Chondrocyte (in vitro differentiated cells): ENCODE results near the gene CEP120. TPM values are rescaled to one million over a fixed set of nuclear protein-coding genes. Genes with fewer than 3 reads are reported as not detected.

ENCODE experiments used
- DNase-seq: peaks from one replicate; pipeline ENCODE4 v3.0.0; 2021; ENCODE audit warnings: mixed read lengths, low spot score
- H3K27ac Mint-ChIP-seq: one replicate; pipeline ENCODE4 v1.8.0; 2021; ENCODE audit warnings: mild to moderate bottlenecking, moderate library complexity, mixed read lengths; ENCODE audit not compliant: unreplicated experiment
- H3K27me3 Mint-ChIP-seq: 2 replicates; pipeline ENCODE4 v1.8.0; 2021; ENCODE audit warnings: low read depth, mixed read lengths
- H3K36me3 Mint-ChIP-seq: 2 replicates; pipeline ENCODE4 v1.8.0; 2021; ENCODE audit warnings: low read depth, mixed read lengths
- H3K4me1 Mint-ChIP-seq: 2 replicates; pipeline ENCODE4 v1.8.0; 2021; ENCODE audit warnings: low read depth, mild to moderate bottlenecking, mixed read lengths
- H3K4me3 Mint-ChIP-seq: one replicate; pipeline ENCODE4 v1.8.0; 2021; ENCODE audit warnings: mild to moderate bottlenecking, moderate library complexity, mixed read lengths; ENCODE audit not compliant: unreplicated experiment
- H3K9me3 Mint-ChIP-seq: 2 replicates; pipeline ENCODE4 v1.8.0; 2021; ENCODE audit warnings: low read depth, mixed read lengths
- total RNA-seq: library from RNA; stranded (reverse); gene quantifications from 3 replicates; pipeline ENCODE4 v1.2.1, GENCODE V29; 2021
- TF ChIP-seq, protein P1 (sequence below): fragments of 200-600 bp; sonication (generic); IDR thresholded peaks from 2 replicates; pipeline ENCODE4 v1.5.0; 2021; ENCODE audit warnings: antibody characterized with exemption, mild to moderate bottlenecking, moderate library complexity

Gene CEP120
- total RNA-seq, 1 donor from 2014 or later, result 21.1 TPM

DNA sequence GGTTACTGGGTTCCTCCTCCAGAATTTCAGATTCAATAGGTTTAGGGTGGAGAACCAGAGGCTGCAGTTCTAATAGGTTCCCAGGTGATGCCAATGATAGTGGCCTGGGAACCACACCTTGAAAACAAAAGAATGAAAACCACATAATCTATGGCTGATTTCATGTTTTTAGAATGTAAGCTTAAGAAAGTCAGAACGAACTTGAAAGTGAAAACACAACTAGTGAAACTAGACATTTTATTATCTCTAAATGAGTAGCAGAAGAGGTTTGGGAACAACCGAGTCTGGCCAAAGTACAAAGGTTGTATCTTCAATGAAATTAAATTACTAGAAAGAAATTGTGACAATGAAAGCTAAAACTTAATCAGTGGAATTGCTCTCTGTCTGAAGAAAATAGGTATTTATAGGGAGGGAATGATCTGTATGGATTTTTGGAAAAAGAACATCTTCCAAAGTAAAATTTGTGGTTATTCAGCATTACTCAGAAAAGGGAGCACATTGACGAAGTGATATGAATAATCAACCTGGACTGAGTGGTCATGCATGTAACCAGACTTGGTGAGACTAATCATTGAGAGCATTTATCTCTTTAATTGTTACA lies 24.9 kb upstream of the CEP120 start:
- Mint-ChIP-seq H3K4me3 (no peak overlapping the region), H3K4me1 (no peaks in the 10 kb centered on the region), H3K36me3 (no peaks in the 10 kb centered on the region), H3K27ac (no peak overlapping the region), H3K27me3 (peaks cover 2% of the 10 kb centered on the region), H3K9me3 (no peaks in the 10 kb centered on the region)
- TF ChIP-seq, protein P1, sequence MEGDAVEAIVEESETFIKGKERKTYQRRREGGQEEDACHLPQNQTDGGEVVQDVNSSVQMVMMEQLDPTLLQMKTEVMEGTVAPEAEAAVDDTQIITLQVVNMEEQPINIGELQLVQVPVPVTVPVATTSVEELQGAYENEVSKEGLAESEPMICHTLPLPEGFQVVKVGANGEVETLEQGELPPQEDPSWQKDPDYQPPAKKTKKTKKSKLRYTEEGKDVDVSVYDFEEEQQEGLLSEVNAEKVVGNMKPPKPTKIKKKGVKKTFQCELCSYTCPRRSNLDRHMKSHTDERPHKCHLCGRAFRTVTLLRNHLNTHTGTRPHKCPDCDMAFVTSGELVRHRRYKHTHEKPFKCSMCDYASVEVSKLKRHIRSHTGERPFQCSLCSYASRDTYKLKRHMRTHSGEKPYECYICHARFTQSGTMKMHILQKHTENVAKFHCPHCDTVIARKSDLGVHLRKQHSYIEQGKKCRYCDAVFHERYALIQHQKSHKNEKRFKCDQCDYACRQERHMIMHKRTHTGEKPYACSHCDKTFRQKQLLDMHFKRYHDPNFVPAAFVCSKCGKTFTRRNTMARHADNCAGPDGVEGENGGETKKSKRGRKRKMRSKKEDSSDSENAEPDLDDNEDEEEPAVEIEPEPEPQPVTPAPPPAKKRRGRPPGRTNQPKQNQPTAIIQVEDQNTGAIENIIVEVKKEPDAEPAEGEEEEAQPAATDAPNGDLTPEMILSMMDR, result no peak
- DNase-seq, result no peak

DNA sequence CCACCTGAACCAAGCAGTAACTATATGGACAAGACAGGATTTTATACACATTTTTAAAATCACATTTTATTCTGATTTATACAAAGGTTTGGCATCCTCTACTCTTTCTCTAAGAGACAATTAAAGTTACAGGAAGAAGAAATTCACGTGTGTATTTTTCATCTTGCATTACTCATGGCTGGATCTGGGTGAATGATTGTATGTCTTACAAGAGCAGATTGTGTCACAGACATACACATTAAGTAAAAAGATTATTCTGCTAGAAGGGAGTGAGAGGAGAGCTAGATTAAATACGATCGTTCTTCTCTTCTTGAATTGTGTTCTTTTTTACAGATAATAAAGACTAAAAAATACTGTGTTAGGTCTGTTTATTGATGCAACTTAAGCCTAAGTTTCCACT lies 20.8 kb upstream of the CEP120 start:
- Mint-ChIP-seq H3K27me3 (peaks cover 2% of the 10 kb centered on the region), H3K4me3 (no peak overlapping the region), H3K36me3 (no peaks in the 10 kb centered on the region), H3K9me3 (no peaks in the 10 kb centered on the region), H3K27ac (no peak overlapping the region), H3K4me1 (no peaks in the 10 kb centered on the region)
- no peak for DNase-seq
- TF ChIP-seq, protein P1, result no peak

DNA sequence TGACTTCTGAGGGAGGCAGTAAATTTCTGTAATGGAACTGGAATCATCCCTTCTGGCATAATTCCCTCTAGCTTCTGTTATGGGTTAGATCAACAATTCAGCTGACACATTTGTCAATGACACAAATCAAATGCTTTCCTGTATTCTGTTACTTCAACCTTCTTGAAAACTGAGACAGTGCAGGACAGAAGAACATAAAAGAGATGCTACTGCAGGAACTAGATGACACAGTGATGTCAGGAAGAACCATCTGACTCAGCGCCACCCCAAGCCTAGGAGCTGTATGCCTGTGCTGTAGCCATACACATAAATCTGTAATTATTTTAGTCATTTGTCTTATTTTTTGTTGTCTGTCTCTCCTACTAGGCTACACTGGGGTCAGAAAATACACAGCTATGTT lies 18.2 kb upstream of the CEP120 start:
- no peaks in the 10 kb centered on the region for H3K4me1 Mint-ChIP-seq
- H3K27me3 Mint-ChIP-seq, result peaks cover 2% of the 10 kb centered on the region
- TF ChIP-seq, protein P1, result no peak
- no peak overlapping the region for H3K27ac Mint-ChIP-seq
- H3K36me3 Mint-ChIP-seq, result no peaks in the 10 kb centered on the region
- no peak overlapping the region for H3K4me3 Mint-ChIP-seq
- H3K9me3 Mint-ChIP-seq, result no peaks in the 10 kb centered on the region
- no peak for DNase-seq

DNA sequence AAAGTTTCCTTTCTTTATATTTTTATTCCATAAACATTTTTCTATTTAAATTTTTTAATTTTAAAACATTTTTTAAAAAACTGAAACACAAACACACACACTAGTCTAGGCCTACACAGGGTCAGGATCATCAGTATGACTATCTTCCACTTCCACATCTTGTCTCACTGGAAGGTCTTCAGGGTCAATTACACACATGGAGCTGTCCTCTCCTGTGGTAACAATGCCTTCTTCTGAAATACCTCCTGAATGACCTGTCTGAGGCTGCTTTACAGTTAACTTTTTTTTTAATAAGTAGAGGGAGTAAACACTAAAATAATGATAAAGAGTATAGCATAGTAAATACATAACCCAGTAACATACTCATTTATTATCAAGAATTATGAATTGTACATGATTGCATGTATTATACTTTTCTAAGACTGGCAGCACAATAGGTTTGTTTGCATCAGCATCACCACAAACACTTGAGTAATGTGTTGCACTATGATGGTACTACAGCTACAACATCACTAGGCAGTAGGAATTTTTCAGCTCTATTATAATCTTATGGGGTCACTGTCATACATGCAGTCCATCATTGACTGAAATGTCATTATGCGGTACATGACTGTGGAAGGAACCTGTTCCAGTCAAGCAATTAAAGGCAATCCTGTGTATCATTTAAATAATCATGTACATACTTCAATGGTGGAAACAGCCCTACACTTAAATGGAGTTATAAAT lies 17.4 kb upstream of the CEP120 start:
- Mint-ChIP-seq H3K27ac (no peak overlapping the region), H3K4me3 (no peak overlapping the region), H3K36me3 (no peaks in the 10 kb centered on the region), H3K4me1 (no peaks in the 10 kb centered on the region), H3K27me3 (no peaks in the 10 kb centered on the region), H3K9me3 (no peaks in the 10 kb centered on the region)
- DNase-seq, result no peak
- TF ChIP-seq, protein P1, result no peak

DNA sequence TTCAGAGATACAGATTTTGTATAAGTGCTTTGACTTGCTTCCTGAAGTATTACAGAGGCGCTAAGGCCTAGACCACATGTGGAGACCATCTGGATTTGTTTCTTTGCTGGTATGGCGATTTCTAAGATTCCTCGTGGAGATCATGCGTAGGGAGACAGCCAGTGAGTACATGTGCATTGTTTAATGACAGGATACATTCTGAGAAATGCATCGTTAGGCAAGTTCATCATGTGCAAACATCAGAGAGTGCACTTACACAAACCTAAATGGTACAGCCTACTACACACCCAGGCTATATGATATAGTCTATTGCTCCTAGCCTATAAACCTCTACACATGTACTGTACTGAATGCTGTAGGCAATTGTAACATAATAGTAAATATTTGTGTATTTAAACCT lies 16.5 kb upstream of the CEP120 start:
- no peaks in the 10 kb centered on the region for H3K36me3 Mint-ChIP-seq
- no peak overlapping the region for H3K4me3 Mint-ChIP-seq
- no peak overlapping the region for H3K27ac Mint-ChIP-seq
- no peak for DNase-seq
- no peaks in the 10 kb centered on the region for H3K4me1 Mint-ChIP-seq
- TF ChIP-seq, protein P1, result no peak
- no peaks in the 10 kb centered on the region for H3K9me3 Mint-ChIP-seq
- no peaks in the 10 kb centered on the region for H3K27me3 Mint-ChIP-seq
